Fibroblast of villous mesenchyme (primary cell): Measurements from ENCODE around the gene CGB7. TPM values are rescaled to one million over a fixed set of nuclear protein-coding genes. Genes with fewer than 3 reads are reported as not detected.

Experiments used
- DNase-seq: peaks from one replicate; pipeline ENCODE4 v3.0.0-alpha.2; 2010; ENCODE audit warnings: low read depth
- H3K4me3 ChIP-seq: 2 replicates; pipeline ENCODE4 v1.5.1; 2011; ENCODE audit warnings: low read depth, mild to moderate bottlenecking, low read length
- CTCF ChIP-seq: IDR thresholded peaks from 2 replicates; pipeline ENCODE4 v1.5.1; 2012; ENCODE audit warnings: low read depth, mild to moderate bottlenecking, low read length; ENCODE audit not compliant: insufficient read depth
- small RNA-seq: library from RNA; depleted of rRNA; stranded (forward); fragments of <200 nt; gene quantifications from one replicate; pipeline ENCODE3, GENCODE V24; 2012
- total RNA-seq: library from RNA; depleted of rRNA; stranded (reverse); fragments of >200 nt; gene quantifications from 2 replicates; pipeline ENCODE4 v1.2.3, GENCODE V29; 2012

CGB7 gene
- total RNA-seq, 1 donor: under 0.01 TPM

- TF ChIP-seq CTCF: no peak
- no peak for DNase-seq
- H3K4me3 ChIP-seq: no peak overlapping the region
Measured at GRCh38 chr19:49014123-49014869, 43.3 kb downstream of the CGB7 start.

GRCh38 chr19:49011194-49011593, 46.4 kb downstream of the CGB7 start:
- no peak for DNase-seq
- H3K4me3 ChIP-seq: no peak overlapping the region
- no peak for TF ChIP-seq CTCF

GRCh38 chr19:49010453-49010852, 47.1 kb downstream of the CGB7 start:
- DNase-seq: no peak
- no peak for TF ChIP-seq CTCF
- H3K4me3 ChIP-seq: no peak overlapping the region

- no peak for TF ChIP-seq CTCF
- H3K4me3 ChIP-seq: no peak overlapping the region
- no peak for DNase-seq
Measured at GRCh38 chr19:49009828-49010227, 47.7 kb downstream of the CGB7 start.

- no peak for TF ChIP-seq CTCF
- DNase-seq: no peak
- H3K4me3 ChIP-seq: no peak overlapping the region
Measured at GRCh38 chr19:49006905-49007304, 50.6 kb downstream of the CGB7 start.

GRCh38 chr19:49004964-49005614, 52.5 kb downstream of the CGB7 start:
- TF ChIP-seq CTCF: no peak
- H3K4me3 ChIP-seq: no peak overlapping the region
- no peak for DNase-seq

Small RNA genes within 50 kb of the gene (small RNA-seq; reads per million reads assigned to genes)
- not detected for gene MIR6798
- gene RN7SL708P: not detected

Other genes starting within 250 kb of the CGB7 start
- 30.3 and 31.5 TPM in 2 replicates for gene BCAT2, start 246.7 kb downstream of the CGB7 start, total RNA-seq
- gene HSD17B14, start 221.3 kb downstream of the CGB7 start, total RNA-seq: 12.2 and 13.8 TPM in 2 replicates
- 6.0 and 12.2 TPM in 2 replicates for gene PLEKHA4, start 189.1 kb downstream of the CGB7 start, total RNA-seq
- 63.9 and 76.0 TPM in 2 replicates for gene PPP1R15A, start 185.3 kb downstream of the CGB7 start, total RNA-seq
- gene TULP2, start 159.0 kb downstream of the CGB7 start, total RNA-seq: 0.32 TPM in 1 of 2 replicates, not detected in the other
- 139 and 154 TPM in 2 replicates for gene NUCB1, start 157.4 kb downstream of the CGB7 start, total RNA-seq
- gene DHDH, start 124.0 kb downstream of the CGB7 start, total RNA-seq: not detected in 2 replicates
- gene BAX, start 102.9 kb downstream of the CGB7 start, total RNA-seq: 65.4 and 85.9 TPM in 2 replicates
- 2,928 and 4,150 TPM in 2 replicates for gene FTL, start 92.4 kb downstream of the CGB7 start, total RNA-seq
- 39.6 and 43.2 TPM in 2 replicates for gene GYS1, start 64.4 kb downstream of the CGB7 start, total RNA-seq
- gene RUVBL2, start 63.9 kb downstream of the CGB7 start, total RNA-seq: 162 and 176 TPM in 2 replicates
- 0.32 TPM in 1 of 2 replicates, not detected in the other for gene LHB, start 40.7 kb downstream of the CGB7 start, total RNA-seq
- not detected in 2 replicates for gene CGB3, start 33.4 kb downstream of the CGB7 start, total RNA-seq
- not detected in 2 replicates for gene CGB2, start 25.9 kb downstream of the CGB7 start, total RNA-seq
- gene CGB1, start 20.9 kb downstream of the CGB7 start, total RNA-seq: not detected in 2 replicates
- gene CGB5, start 13.9 kb downstream of the CGB7 start, total RNA-seq: 0.32 TPM in 1 of 2 replicates, not detected in the other
- gene CGB8, start 8.6 kb downstream of the CGB7 start, total RNA-seq: not detected in 2 replicates
- not detected in 2 replicates for gene NTF4, start 7.1 kb upstream of the CGB7 start, total RNA-seq
- gene KCNA7, start 14.9 kb upstream of the CGB7 start, total RNA-seq: not detected in 2 replicates
- gene SNRNP70, start 27.7 kb upstream of the CGB7 start, total RNA-seq: 117 and 197 TPM in 2 replicates
- gene LIN7B, start 56.6 kb upstream of the CGB7 start, total RNA-seq: 4.8 and 6.5 TPM in 2 replicates
- gene C19orf73, start 61.4 kb upstream of the CGB7 start, total RNA-seq: 0.32 TPM in 1 of 2 replicates, not detected in the other
- gene PPFIA3, start 61.8 kb upstream of the CGB7 start, total RNA-seq: 1.6 and 2.2 TPM in 2 replicates
- gene HRC, start 97.6 kb upstream of the CGB7 start, total RNA-seq: under 0.01 TPM in 1 of 2 replicates, not detected in the other
- 17.3 and 18.0 TPM in 2 replicates for gene TRPM4, start 100.0 kb upstream of the CGB7 start, total RNA-seq